Measurements from ENCODE around the gene XXYLT1.

- no peak for TF ChIP-seq FOXK2 (IDR thresholded peaks at IDR 0.05)
- TF ChIP-seq FOXM1 (IDR thresholded peaks at IDR 0.05; ENCODE audit: borderline replicate concordance), result no peak
- no peak for TF ChIP-seq CTBP1 (IDR thresholded peaks at IDR 0.05; ENCODE audit: borderline replicate concordance)
Measured at GRCh38 chr3:195023576-195023975, 247.4 kb downstream of the XXYLT1 start.

Measured in HEK293T (cell line).